ENCODE data around the gene LCN2. TPM values are rescaled to one million over a fixed set of nuclear protein-coding genes. Genes with fewer than 3 reads are reported as not detected.
A peak's percentile ranks its signal among the peaks of the same experiment; 100 is the strongest.

The LCN2 gene
- total and polyA plus RNA-seq, 12 donors = 0.33 to 48.2 (median 1.2) TPM; not detected in 3

GRCh38 chr9:128121466-128121810, 27.8 kb upstream of the LCN2 start:
- Histone ChIP-seq H3K9me3 (replicated peaks in 1 of 3) (no peaks in the 10 kb centered on the region), H3K4me3 (no peak overlapping the region), H3K27me3 (no peaks in the 10 kb centered on the region), H3K4me1 (replicated peaks in 1 of 2) (peaks cover 11 to 17% of the 10 kb centered on the region in 2 donors), H3K36me3 (replicated peaks in 1 of 2) (peaks cover 0 to 50% of the 10 kb centered on the region in 2 donors), H3K27ac (no peak overlapping the region)
- 85 to 97% (median 92%) methylated on average over 3 to 5 of the region's 5 CpGs for WGBS, 4 donors
- peak in 1 of 7 donors; percentile 4 for DNase-seq
- TF ChIP-seq, protein P1, sequence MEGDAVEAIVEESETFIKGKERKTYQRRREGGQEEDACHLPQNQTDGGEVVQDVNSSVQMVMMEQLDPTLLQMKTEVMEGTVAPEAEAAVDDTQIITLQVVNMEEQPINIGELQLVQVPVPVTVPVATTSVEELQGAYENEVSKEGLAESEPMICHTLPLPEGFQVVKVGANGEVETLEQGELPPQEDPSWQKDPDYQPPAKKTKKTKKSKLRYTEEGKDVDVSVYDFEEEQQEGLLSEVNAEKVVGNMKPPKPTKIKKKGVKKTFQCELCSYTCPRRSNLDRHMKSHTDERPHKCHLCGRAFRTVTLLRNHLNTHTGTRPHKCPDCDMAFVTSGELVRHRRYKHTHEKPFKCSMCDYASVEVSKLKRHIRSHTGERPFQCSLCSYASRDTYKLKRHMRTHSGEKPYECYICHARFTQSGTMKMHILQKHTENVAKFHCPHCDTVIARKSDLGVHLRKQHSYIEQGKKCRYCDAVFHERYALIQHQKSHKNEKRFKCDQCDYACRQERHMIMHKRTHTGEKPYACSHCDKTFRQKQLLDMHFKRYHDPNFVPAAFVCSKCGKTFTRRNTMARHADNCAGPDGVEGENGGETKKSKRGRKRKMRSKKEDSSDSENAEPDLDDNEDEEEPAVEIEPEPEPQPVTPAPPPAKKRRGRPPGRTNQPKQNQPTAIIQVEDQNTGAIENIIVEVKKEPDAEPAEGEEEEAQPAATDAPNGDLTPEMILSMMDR (IDR thresholded peaks at IDR 0.05) = no peak
- intact Hi-C loops (cut with DNase I) = loop anchor here in 1 of 2 donors (5.0 kb wide), 1 partner anchor 179 kb away; no protein-coding TSS in a partner anchor

- Histone ChIP-seq H3K27ac (no peak overlapping the region), H3K36me3 (replicated peaks in 1 of 2) (peaks cover 0 to 50% of the 10 kb centered on the region in 2 donors), H3K4me3 (no peak overlapping the region), H3K27me3 (no peaks in the 10 kb centered on the region), H3K9me3 (replicated peaks in 1 of 3) (no peaks in the 10 kb centered on the region), H3K4me1 (replicated peaks in 1 of 2) (peaks cover 18 to 22% of the 10 kb centered on the region in 2 donors)
- 85 to 88% (median 87%) methylated on average over 18 to 27 of the region's 27 CpGs for WGBS, 4 donors
- TF ChIP-seq, protein P1 (IDR thresholded peaks at IDR 0.05) = no peak
- no peak for TF ChIP-seq POLR2A (IDR thresholded peaks at IDR 0.05)
- peak in 3 of 7 donors; percentile 6 to 27 (median 24) for DNase-seq
- intact Hi-C loops (cut with DNase I) = loop anchor here in 1 of 2 donors (5.0 kb wide), 1 partner anchor 180 kb away; no protein-coding TSS in a partner anchor
These were observed 27.1 kb upstream of the LCN2 start for GRCh38 chr9:128121924-128122808.

DNA sequence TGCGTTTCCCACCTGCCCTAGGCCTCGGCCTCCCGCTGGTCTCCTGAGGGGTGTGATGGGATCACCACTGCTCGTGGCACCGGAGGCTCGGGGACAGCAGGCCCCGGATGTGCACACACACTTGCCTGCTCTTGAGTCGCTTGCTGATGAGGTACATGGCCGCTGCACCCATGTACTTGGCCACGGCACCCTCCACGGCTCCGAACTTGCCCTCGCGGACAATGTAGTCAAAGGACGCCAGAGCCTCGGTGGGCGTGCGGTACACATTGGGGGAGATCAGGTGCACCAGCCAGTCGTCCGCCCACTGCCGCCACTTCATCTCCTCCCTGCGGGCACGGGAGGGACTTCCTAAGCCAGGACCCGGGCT, 26.5 kb upstream of the LCN2 start:
- 90 to 98% (median 92%) methylated on average over 16 to 24 of the region's 24 CpGs; no CpG with 5 or more reads in 1 of the 4 donors for WGBS, 4 donors
- Histone ChIP-seq H3K4me3 (no peak overlapping the region), H3K27ac (no peak overlapping the region), H3K27me3 (no peaks in the 10 kb centered on the region), H3K9me3 (replicated peaks in 1 of 3) (no peaks in the 10 kb centered on the region), H3K4me1 (replicated peaks in 1 of 2) (peaks cover 18 to 22% of the 10 kb centered on the region in 2 donors), H3K36me3 (replicated peaks in 1 of 2) (peaks cover 0 to 50% of the 10 kb centered on the region in 2 donors)
- TF ChIP-seq, protein P1 (IDR thresholded peaks at IDR 0.05) = no peak
- TF ChIP-seq POLR2A (IDR thresholded peaks at IDR 0.05) = no peak
- peak in 2 of 7 donors; percentile 26 to 27 for DNase-seq
- intact Hi-C loops (cut with DNase I) = loop anchor here in 1 of 2 donors (5.0 kb wide), 1 partner anchor 180 kb away; no protein-coding TSS in a partner anchor

DNA sequence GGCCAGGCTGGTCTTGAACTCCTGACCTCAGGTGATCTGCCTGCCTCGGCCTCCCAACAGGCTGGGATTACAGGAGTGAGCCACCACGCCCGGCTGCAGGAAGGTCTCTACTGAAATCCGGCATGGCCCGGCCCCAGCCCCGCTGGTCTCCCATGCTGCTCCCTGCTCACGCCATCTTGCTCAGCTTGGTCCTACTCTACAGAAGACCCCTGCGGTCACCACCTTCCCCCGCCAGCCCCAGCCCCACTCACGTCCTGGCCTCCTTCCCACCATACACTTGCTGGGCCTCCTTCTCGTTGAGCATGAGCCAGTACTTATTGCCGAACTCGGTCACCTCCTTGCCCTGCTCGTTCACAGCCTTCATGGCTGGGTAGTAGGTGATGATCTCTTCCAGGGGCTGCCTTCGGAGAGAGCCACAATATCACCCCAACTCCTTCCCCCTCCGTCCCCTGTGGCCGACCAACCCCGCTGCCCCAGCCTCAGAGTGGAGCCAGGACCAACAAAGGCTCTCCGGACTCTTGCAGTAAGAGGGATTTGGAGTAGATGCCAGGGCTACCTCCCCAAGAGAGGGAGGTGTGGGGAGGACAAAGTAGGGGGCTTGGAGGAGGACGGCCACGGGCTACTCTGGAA, 25.7 kb upstream of the LCN2 start:
- 90 to 97% (median 91%) methylated on average over 14 to 21 of the region's 21 CpGs for WGBS, 4 donors
- Histone ChIP-seq H3K36me3 (replicated peaks in 1 of 2) (peaks cover 0 to 50% of the 10 kb centered on the region in 2 donors), H3K27ac (no peak overlapping the region), H3K4me1 (replicated peaks in 1 of 2) (peaks cover 18 to 22% of the 10 kb centered on the region in 2 donors), H3K27me3 (no peaks in the 10 kb centered on the region), H3K9me3 (replicated peaks in 1 of 3) (no peaks in the 10 kb centered on the region), H3K4me3 (no peak overlapping the region)
- intact Hi-C loops (cut with DNase I) = loop anchor here in 1 of 2 donors (5.0 kb wide), 1 partner anchor 181 kb away; no protein-coding TSS in a partner anchor
- peak in 1 of 7 donors; percentile 17 for DNase-seq
- no peak for TF ChIP-seq POLR2A (IDR thresholded peaks at IDR 0.05)
- TF ChIP-seq, protein P1 (IDR thresholded peaks at IDR 0.05) = no peak

Data from adrenal gland (tissue), 12 donors.